ENCODE measurements around the gene IMPG2. TPM values are rescaled to one million over a fixed set of nuclear protein-coding genes. Genes with fewer than 3 reads are reported as not detected.
A peak's percentile ranks its signal among the peaks of the same experiment; 100 is the strongest.
"Not testable (repeated sequence)": the region's sequence is repeated elsewhere in the genome, so short reads cannot be mapped to it uniquely, and the experiment has no call there.

Gene IMPG2
- total and polyA plus RNA-seq, 7 donors = 0.05 to 0.64 (median 0.17) TPM

DNA sequence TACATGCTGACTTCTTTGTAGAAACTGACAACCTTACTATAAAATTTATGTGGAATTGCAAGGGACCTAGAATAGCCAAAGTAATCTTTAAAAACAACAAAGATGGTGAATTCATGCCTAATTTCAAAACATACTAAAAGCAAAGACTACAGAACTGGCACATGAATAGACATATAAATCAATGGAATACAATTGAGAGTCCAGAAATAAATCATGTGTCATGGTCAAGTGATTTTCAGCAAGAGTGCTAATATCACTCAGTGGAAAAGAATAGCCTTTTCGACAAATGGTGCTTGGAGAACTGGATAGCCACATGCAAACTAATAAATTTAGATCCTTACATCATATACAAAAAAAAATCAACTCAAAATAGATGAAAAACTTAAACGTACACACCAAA is 8.7 kb downstream of the IMPG2 start:
- peak overlapping the region; percentile 43 for H3K27ac ChIP-seq
- H3K4me1 ChIP-seq = peaks cover 9% of the 10 kb centered on the region
- TF ChIP-seq, protein P1, sequence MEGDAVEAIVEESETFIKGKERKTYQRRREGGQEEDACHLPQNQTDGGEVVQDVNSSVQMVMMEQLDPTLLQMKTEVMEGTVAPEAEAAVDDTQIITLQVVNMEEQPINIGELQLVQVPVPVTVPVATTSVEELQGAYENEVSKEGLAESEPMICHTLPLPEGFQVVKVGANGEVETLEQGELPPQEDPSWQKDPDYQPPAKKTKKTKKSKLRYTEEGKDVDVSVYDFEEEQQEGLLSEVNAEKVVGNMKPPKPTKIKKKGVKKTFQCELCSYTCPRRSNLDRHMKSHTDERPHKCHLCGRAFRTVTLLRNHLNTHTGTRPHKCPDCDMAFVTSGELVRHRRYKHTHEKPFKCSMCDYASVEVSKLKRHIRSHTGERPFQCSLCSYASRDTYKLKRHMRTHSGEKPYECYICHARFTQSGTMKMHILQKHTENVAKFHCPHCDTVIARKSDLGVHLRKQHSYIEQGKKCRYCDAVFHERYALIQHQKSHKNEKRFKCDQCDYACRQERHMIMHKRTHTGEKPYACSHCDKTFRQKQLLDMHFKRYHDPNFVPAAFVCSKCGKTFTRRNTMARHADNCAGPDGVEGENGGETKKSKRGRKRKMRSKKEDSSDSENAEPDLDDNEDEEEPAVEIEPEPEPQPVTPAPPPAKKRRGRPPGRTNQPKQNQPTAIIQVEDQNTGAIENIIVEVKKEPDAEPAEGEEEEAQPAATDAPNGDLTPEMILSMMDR (IDR thresholded peaks at IDR 0.05) = no peak
- DNase-seq = no peak
- H3K9me3 ChIP-seq = peaks cover 7% of the 10 kb centered on the region
- no peak overlapping the region for H3K4me3 ChIP-seq
- 26 to 28% (median 28%) methylated on average over 2 of the region's 2 CpGs for WGBS, 3 donors
- ATAC-seq = peak; percentile 51 to 87 (median 76)
- H3K27me3 ChIP-seq (ENCODE audit: insufficient read depth in 3 of 3, low read length in 2 of 3) = no peaks in the 10 kb centered on the region
- H3K36me3 ChIP-seq (ENCODE audit: insufficient read depth in 1 of 2, low read depth in 1 of 2) = no peaks in the 10 kb centered on the region
- intact Hi-C loops (cut with DNase I) = no loop called here

DNA sequence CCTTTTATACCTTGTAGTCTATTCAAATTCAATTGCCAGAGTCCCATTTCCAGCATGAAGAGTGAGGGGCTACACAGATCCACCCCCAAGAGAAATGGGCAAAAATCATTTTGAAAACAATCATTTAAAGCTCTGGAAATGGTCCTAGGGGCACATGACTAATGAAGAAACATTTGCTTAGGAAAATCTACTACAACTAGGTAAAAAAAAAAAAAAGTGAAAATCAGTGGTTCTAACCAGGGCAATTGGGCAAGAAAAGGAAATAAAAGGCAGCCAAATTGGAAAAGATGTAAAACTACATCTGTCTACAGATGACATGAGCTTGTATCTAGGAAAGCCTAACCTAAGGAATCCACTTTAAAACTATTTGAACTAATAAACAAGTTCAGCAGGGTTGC is 9.4 kb downstream of the IMPG2 start:
- no peak for DNase-seq
- peak overlapping the region; percentile 28 for H3K27ac ChIP-seq
- ATAC-seq = no peak
- peaks cover 9% of the 10 kb centered on the region for H3K4me1 ChIP-seq
- H3K4me3 ChIP-seq = no peak overlapping the region
- intact Hi-C loops (cut with DNase I) = no loop called here
- H3K27me3 ChIP-seq (ENCODE audit: insufficient read depth in 3 of 3, low read length in 2 of 3) = no peaks in the 10 kb centered on the region
- H3K36me3 ChIP-seq (ENCODE audit: insufficient read depth in 1 of 2, low read depth in 1 of 2) = no peaks in the 10 kb centered on the region
- TF ChIP-seq, protein P1 (IDR thresholded peaks at IDR 0.05) = no peak
- peaks cover 7% of the 10 kb centered on the region for H3K9me3 ChIP-seq

DNA sequence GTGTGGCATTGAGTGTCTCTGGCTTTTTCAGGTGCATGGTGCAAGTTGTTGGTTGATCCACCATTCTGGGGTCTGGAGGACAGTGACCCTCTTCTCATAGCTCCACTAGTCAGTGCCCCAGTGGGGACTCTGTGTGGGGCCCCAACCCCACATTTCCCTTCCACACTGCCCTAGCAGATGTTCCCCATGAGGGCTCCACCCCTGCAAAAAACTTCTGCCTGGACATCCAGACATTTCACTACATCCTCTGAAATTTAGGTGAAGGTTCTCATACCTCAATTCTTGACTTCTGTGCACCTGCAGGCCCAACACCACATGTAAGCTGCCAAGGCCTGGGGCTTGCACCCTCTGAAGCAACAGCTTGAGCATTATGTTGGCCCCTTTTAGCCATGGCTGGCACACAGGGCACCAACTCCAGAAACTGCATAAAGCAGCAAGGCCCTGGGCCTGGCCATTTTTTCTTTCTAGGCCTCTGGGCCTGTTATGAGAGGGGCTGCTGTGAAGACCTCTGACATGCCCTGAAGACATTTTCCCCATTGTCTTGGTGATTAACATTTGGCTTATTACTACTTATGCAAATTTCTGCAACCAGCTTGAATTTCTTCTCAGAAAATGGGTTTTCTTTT is 12.1 kb downstream of the IMPG2 start:
- DNase-seq; H3K27me3 ChIP-seq (ENCODE audit: insufficient read depth in 3 of 3, low read length in 2 of 3); H3K4me1 ChIP-seq; ATAC-seq; intact Hi-C loops (cut with DNase I); H3K4me3 ChIP-seq; H3K36me3 ChIP-seq (ENCODE audit: insufficient read depth in 1 of 2, low read depth in 1 of 2); H3K27ac ChIP-seq; H3K9me3 ChIP-seq: not testable (repeated sequence)

DNA sequence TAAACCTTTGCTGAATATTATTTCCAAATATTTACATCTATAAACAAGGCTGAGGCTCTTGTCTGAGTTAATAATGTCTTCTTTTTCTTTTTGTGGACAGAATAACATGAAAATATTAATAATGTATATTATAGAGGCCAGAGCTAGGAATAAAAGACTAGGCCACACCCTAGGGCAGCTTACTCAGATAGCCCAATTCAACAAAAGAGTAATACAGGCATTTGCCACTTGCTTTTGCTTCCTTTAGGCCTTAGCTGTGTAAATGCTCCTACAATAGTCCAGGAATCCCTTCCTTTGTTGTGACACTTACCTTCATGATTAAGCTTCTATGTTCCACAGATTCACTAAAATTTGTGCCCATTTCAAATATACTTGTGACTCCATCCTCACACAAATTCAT is 16.5 kb downstream of the IMPG2 start:
- H3K4me3 ChIP-seq = no peak overlapping the region
- H3K4me1 ChIP-seq = no peaks in the 10 kb centered on the region
- intact Hi-C loops (cut with DNase I) = no loop called here
- no peaks in the 10 kb centered on the region for H3K27me3 ChIP-seq (ENCODE audit: insufficient read depth in 3 of 3, low read length in 2 of 3)
- H3K27ac ChIP-seq = no peak overlapping the region
- peaks cover 7% of the 10 kb centered on the region for H3K9me3 ChIP-seq
- peaks cover 0 to 3% of the 10 kb centered on the region in 2 donors for H3K36me3 ChIP-seq (ENCODE audit: insufficient read depth in 1 of 2, low read depth in 1 of 2)
- DNase-seq (no peak), ATAC-seq (no peak)
- TF ChIP-seq, protein P1 (IDR thresholded peaks at IDR 0.05) = no peak

DNA sequence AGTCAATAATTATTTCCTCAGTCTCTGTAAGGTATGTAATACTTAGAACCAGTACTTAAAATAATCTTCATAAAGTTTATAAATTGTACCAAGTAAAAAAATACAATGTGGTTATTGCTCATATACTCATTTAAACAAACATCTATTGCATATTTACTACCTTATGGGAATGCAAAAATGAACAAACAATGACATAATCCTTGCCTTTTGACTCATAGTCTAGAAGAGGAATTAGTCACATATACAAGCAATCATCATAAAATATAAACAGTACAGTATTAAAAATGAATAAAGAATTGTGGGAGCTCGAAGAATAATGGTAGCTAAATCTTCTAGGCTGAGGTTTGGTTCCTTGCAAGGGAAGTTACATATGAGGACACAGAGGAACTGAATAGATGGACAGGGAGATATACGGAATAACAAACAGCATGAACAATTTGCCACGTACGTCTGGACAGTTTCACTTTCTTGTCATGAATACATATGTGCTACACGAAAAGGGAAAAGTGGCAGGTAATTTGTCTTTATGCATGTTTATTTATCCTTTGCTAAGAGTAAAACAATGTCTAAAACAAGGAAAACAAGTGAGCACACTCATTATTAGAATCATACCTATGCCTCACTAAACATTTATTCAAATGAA is 17.2 kb downstream of the IMPG2 start:
- TF ChIP-seq, protein P1 (IDR thresholded peaks at IDR 0.05) = no peak
- no peaks in the 10 kb centered on the region for H3K4me1 ChIP-seq
- ATAC-seq (no peak), DNase-seq (no peak)
- peaks cover 0 to 3% of the 10 kb centered on the region in 2 donors for H3K36me3 ChIP-seq (ENCODE audit: insufficient read depth in 1 of 2, low read depth in 1 of 2)
- H3K9me3 ChIP-seq = peaks cover under 1% of the 10 kb centered on the region
- H3K27ac ChIP-seq = no peak overlapping the region
- 70 to 80% (median 73%) methylated on average over 5 of the region's 5 CpGs for WGBS, 3 donors
- no peaks in the 10 kb centered on the region for H3K27me3 ChIP-seq (ENCODE audit: insufficient read depth in 3 of 3, low read length in 2 of 3)
- intact Hi-C loops (cut with DNase I) = no loop called here
- no peak overlapping the region for H3K4me3 ChIP-seq

Measured in psoas muscle (tissue), 8 donors.